ENCODE results near the gene PCSK7.
A peak's percentile ranks its signal among the peaks of the same experiment; 100 is the strongest.

Gene PCSK7

GRCh38 chr11:117181586-117182550, 50.0 kb downstream of the PCSK7 start:
- peak; percentile 57 for DNase-seq (ENCODE audit: low spot score)

- peak; percentile 64 for DNase-seq (ENCODE audit: low spot score)
Measured at GRCh38 chr11:117180661-117181585, 51.0 kb downstream of the PCSK7 start.

- DNase-seq (ENCODE audit: low spot score): peak; percentile 55
Measured at GRCh38 chr11:117180020-117180419, 51.9 kb downstream of the PCSK7 start.

- DNase-seq (ENCODE audit: low spot score): peak; percentile 70
Measured at GRCh38 chr11:117179048-117179999, 52.5 kb downstream of the PCSK7 start.

GRCh38 chr11:117178210-117179034, 53.5 kb downstream of the PCSK7 start, which contains the start of gene SIDT2:
TSS of gene SIDT2 (plus strand) at chr11:117178743. CDS start at chr11:117179264, 521 bp downstream.
- DNase-seq (ENCODE audit: low spot score): peak; percentile 96

- no peak for DNase-seq (ENCODE audit: low spot score)
Measured at GRCh38 chr11:117177534-117178209, 54.2 kb downstream of the PCSK7 start.

GRCh38 chr11:117176186-117176585, 55.7 kb downstream of the PCSK7 start:
- DNase-seq (ENCODE audit: low spot score): no peak

GRCh38 chr11:117175781-117176180, 56.1 kb downstream of the PCSK7 start:
- no peak for DNase-seq (ENCODE audit: low spot score)

- no peak for DNase-seq (ENCODE audit: low spot score)
Measured at GRCh38 chr11:117175104-117175503, 56.8 kb downstream of the PCSK7 start.

GRCh38 chr11:117172724-117173421, 59.0 kb downstream of the PCSK7 start:
- no peak for DNase-seq (ENCODE audit: low spot score)

GRCh38 chr11:117171404-117172061, 60.3 kb downstream of the PCSK7 start:
- DNase-seq (ENCODE audit: low spot score): no peak

GRCh38 chr11:117171007-117171403, 60.9 kb downstream of the PCSK7 start:
- DNase-seq (ENCODE audit: low spot score): no peak

- no peak for DNase-seq (ENCODE audit: low spot score)
Measured at GRCh38 chr11:117170210-117170609, 61.7 kb downstream of the PCSK7 start.

- DNase-seq (ENCODE audit: low spot score): no peak
Measured at GRCh38 chr11:117169736-117170135, 62.1 kb downstream of the PCSK7 start.

GRCh38 chr11:117166491-117166890, 65.4 kb downstream of the PCSK7 start:
- no peak for DNase-seq (ENCODE audit: low spot score)

GRCh38 chr11:117160826-117161225, 71.0 kb downstream of the PCSK7 start:
- no peak for DNase-seq (ENCODE audit: low spot score)

- no peak for DNase-seq (ENCODE audit: low spot score)
Measured at GRCh38 chr11:117159892-117160291, 72.0 kb downstream of the PCSK7 start.

GRCh38 chr11:117157507-117157906, 74.4 kb downstream of the PCSK7 start:
- DNase-seq (ENCODE audit: low spot score): no peak

- DNase-seq (ENCODE audit: low spot score): no peak
Measured at GRCh38 chr11:117154468-117154867, 77.4 kb downstream of the PCSK7 start.

Data from left forelimb (tissue), 1 donor.